Brain microvascular endothelial cell (primary cell): ENCODE results near the gene YKT6.

Experiments used
- DNase-seq: peaks from one replicate; pipeline ENCODE4 v3.0.0-alpha.2; 2020
- H3K27ac ChIP-seq: fragments of 250-450 bp; sonication (Bioruptor Pico); 2 replicates; pipeline ENCODE4 v1.5.1; 2020; ENCODE audit warnings: mild to moderate bottlenecking, moderate library complexity
- H3K27me3 ChIP-seq: fragments of 250-450 bp; sonication (Bioruptor Pico); replicated peaks from 2 replicates; pipeline ENCODE4 v1.5.1; 2020; ENCODE audit warnings: mild to moderate bottlenecking
- H3K36me3 ChIP-seq: fragments of 250-450 bp; sonication (Bioruptor Pico); replicated peaks from 2 replicates; pipeline ENCODE4 v1.5.1; 2020; ENCODE audit warnings: mild to moderate bottlenecking
- H3K4me3 ChIP-seq: 2 replicates; pipeline ENCODE4 v1.5.1; 2011; ENCODE audit warnings: low read depth, mild to moderate bottlenecking, control low read depth, low read length, moderate library complexity
- CTCF ChIP-seq: IDR thresholded peaks from 2 replicates; pipeline ENCODE4 v1.5.1; 2011; ENCODE audit warnings: low read depth, mild to moderate bottlenecking, moderate library complexity, low read length, control low read depth, inconsistent platforms; ENCODE audit errors: missing control alignments
- in situ Hi-C: cut with HindIII; loops from 2 replicates; pipeline ENCODE4 v1.10.0; 2017; ENCODE audit warnings: low sequenced_read_pairs, low pct_ligation_motif_present

Gene YKT6

GRCh38 chr7:44216521-44217222 is 15.9 kb downstream of the YKT6 start:
- Histone ChIP-seq H3K27me3 (no peaks in the 10 kb centered on the region), H3K36me3 (peaks cover 24% of the 10 kb centered on the region), H3K27ac (no peak overlapping the region), H3K4me3 (no peak overlapping the region)
- DNase-seq, result no peak
- in situ Hi-C loops, result no loop called here
- no peak for TF ChIP-seq CTCF

GRCh38 chr7:44217223-44217714 is 16.5 kb downstream of the YKT6 start:
- Histone ChIP-seq H3K36me3 (peaks cover 18% of the 10 kb centered on the region), H3K4me3 (no peak overlapping the region), H3K27me3 (no peaks in the 10 kb centered on the region), H3K27ac (no peak overlapping the region)
- DNase-seq, result no peak
- in situ Hi-C loops, result no loop called here
- TF ChIP-seq CTCF, result no peak

- in situ Hi-C loops, result no loop called here
- H3K4me3 ChIP-seq, result no peak overlapping the region
- peaks cover 13% of the 10 kb centered on the region for H3K36me3 ChIP-seq
- no peaks in the 10 kb centered on the region for H3K27me3 ChIP-seq
- H3K27ac ChIP-seq, result no peak overlapping the region
- TF ChIP-seq CTCF, result no peak
- DNase-seq, result no peak
Observed at GRCh38 chr7:44217852-44218402, 17.1 kb downstream of the YKT6 start.

- TF ChIP-seq CTCF, result peak; percentile 45
- Histone ChIP-seq H3K4me3 (no peak overlapping the region), H3K27ac (no peak overlapping the region), H3K36me3 (peaks cover 7% of the 10 kb centered on the region), H3K27me3 (no peaks in the 10 kb centered on the region)
- in situ Hi-C loops, result no loop called here
- DNase-seq, result no peak
Observed at GRCh38 chr7:44218418-44219201, 17.8 kb downstream of the YKT6 start.

GRCh38 chr7:44219371-44220045 is 18.7 kb downstream of the YKT6 start:
- in situ Hi-C loops, result no loop called here
- Histone ChIP-seq H3K4me3 (no peak overlapping the region), H3K27ac (no peak overlapping the region), H3K27me3 (no peaks in the 10 kb centered on the region), H3K36me3 (peaks cover 3% of the 10 kb centered on the region)
- no peak for DNase-seq
- no peak for TF ChIP-seq CTCF
